ENCODE measurements around the gene POMGNT1. TPM values are rescaled to one million over a fixed set of nuclear protein-coding genes. Genes with fewer than 3 reads are reported as not detected.

Gene POMGNT1
- total RNA-seq, 2 donors from 2014 or later: 29.0 to 50.7 TPM

DNA sequence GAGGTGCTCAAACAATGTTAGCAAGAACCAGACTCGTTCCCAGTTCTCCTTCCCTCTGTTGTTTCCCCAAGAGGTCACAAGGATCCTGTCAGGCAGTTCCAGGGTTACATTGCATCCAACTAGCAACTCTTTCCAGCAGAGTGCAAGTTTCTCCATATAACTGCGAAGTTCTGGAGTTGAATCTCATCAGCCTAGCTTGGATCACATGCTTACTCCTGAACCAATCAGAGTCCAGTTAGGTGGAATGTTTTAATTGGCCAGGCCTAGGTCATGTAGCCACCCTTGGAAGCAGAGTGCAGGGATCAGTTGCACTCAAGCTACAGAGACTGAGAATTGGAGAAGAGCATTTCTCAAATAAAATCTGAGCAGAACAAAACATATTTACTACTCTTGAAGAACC lies 49.9 kb downstream of the POMGNT1 start:
- H3K36me3 Mint-ChIP-seq: no peaks in the 10 kb centered on the region

More for the DNA sequence above, 49.9 kb downstream of the POMGNT1 start:
- no peak for DNase-seq (ENCODE audit: low spot score in 2 of 2)
- H3K9me3 Mint-ChIP-seq: no peaks in the 10 kb centered on the region
- H3K27ac Mint-ChIP-seq: no peak overlapping the region
- no peak for ATAC-seq

Other genes starting within 250 kb of the POMGNT1 start
- 1 to 10 TPM in 1 of 2 donors, under 1 TPM in 1; 0.45 to 2.2 TPM for gene PIK3R3, start 65.8 kb downstream of the POMGNT1 start, total RNA-seq
- gene TSPAN1, start 23.3 kb downstream of the POMGNT1 start, total RNA-seq: not detected
- not detected for gene P3R3URF, start 21.9 kb downstream of the POMGNT1 start, total RNA-seq
- gene LURAP1, start 4.9 kb upstream of the POMGNT1 start, total RNA-seq: under 1 TPM in 1 of 2 donors, not detected in 1; 0.21 TPM
- gene RAD54L, start 49.3 kb upstream of the POMGNT1 start, total RNA-seq: 100 to 1,000 TPM in 1 of 2 donors, 10 to 100 TPM in 1; 61.7 to 118 TPM
- gene LRRC41, start 105.2 kb upstream of the POMGNT1 start, total RNA-seq: 10 to 100 TPM; 29.2 to 38.2 TPM
- gene UQCRH, start 105.3 kb upstream of the POMGNT1 start, total RNA-seq: 100 to 1,000 TPM; 341 to 376 TPM
- gene NSUN4, start 142.4 kb upstream of the POMGNT1 start, total RNA-seq: 10 to 100 TPM; 28.2 to 30.2 TPM
- gene FAAH, start 195.9 kb upstream of the POMGNT1 start, total RNA-seq: 1 to 10 TPM; 5.5 to 5.7 TPM

Measured in activated naive CD4-positive, alpha-beta T cell treated with anti-CD3 and anti-CD28 coated beads, Interleukin-2, amount 50 U/mL, for 72 hours (primary cell).